ENCODE measurements around the gene BMP7. TPM values are rescaled to one million over a fixed set of nuclear protein-coding genes. Genes with fewer than 3 reads are reported as not detected.

Gene BMP7
- total RNA-seq, 2 experiments from 2014 or later, result 2.2 to 94.2 TPM

DNA sequence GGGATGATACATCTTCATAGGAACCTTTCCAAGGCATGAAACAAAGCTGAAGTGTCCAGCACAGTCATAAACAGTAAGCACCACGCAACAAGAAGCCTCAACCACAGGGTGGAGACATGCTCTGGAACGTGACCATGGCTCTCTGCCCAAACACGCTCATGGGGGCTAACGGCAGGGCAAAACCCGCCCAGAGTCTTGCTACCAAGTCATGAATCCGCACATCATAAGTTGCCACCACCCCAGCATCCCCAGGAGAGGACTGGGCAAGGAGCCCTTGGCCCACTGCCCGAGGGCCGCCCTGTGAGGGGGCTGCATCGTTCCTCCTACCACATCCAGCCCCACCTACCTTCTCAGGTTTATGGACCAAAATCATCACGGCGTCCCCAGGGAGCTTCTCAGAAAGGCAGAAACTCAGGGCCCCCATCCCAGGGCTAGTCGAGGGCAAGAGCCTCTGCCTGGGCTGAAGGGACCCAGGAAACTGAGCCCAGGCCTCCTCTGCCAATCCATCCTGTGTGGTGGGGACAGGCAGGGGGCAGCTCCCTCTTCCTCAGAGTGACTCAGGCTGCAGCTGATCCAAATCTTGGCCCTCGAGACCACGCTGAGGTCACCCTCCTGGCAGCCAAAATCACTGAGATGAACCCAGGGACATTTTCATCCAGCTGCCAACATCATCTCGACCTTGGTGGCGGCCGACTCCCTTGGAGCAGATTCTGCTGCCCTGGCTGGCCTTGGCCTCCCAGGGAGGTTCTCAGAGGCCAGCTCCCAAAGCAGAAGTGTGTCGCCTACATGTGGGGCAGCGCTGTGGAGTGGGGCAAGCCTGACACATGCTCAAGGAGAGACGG lies 42.6 kb downstream of the BMP7 start:
- Histone ChIP-seq H2AFZ (ENCODE audit: low read length) (no peak overlapping the region), H3K79me2 (ENCODE audit: insufficient read depth, low read depth, low read length) (peaks cover 7% of the 10 kb centered on the region; the same call in 1 of the 2 replicates), H4K20me1 (ENCODE audit: insufficient read depth, low read length) (no peaks in the 10 kb centered on the region; the same call in 1 of the 2 replicates), H3K9me3 (ENCODE audit: low read length) (no peaks in the 10 kb centered on the region), H3K4me2 (ENCODE audit: low read length) (no peak overlapping the region), H3K36me3 (ENCODE audit: insufficient read depth, low read length) (peaks cover 87% of the 10 kb centered on the region), H3K9me2 (ENCODE audit: insufficient read depth, low read length) (no peaks in the 10 kb centered on the region), H3K27ac (ENCODE audit: low read depth, low read length, poor library complexity, severe bottlenecking) (no peak overlapping the region), H3K4me1 (ENCODE audit: insufficient read depth, low read length, poor library complexity, severe bottlenecking) (peaks cover 5% of the 10 kb centered on the region), H3K4me3 (ENCODE audit: low read depth, low read length, poor library complexity, severe bottlenecking) (no peak overlapping the region)
- intact Hi-C loops (cut with micrococcal nuclease; ENCODE audit: unreplicated experiment), result loop anchor here (1.0 kb wide), 1 partner anchor 108 kb away; no protein-coding TSS in a partner anchor
- CTCF ChIA-PET (ENCODE audit: unreplicated experiment), result no interaction called here
- BruUV-seq (replicated peaks), result no TSS peak
- TF ChIP-seq, protein P1, sequence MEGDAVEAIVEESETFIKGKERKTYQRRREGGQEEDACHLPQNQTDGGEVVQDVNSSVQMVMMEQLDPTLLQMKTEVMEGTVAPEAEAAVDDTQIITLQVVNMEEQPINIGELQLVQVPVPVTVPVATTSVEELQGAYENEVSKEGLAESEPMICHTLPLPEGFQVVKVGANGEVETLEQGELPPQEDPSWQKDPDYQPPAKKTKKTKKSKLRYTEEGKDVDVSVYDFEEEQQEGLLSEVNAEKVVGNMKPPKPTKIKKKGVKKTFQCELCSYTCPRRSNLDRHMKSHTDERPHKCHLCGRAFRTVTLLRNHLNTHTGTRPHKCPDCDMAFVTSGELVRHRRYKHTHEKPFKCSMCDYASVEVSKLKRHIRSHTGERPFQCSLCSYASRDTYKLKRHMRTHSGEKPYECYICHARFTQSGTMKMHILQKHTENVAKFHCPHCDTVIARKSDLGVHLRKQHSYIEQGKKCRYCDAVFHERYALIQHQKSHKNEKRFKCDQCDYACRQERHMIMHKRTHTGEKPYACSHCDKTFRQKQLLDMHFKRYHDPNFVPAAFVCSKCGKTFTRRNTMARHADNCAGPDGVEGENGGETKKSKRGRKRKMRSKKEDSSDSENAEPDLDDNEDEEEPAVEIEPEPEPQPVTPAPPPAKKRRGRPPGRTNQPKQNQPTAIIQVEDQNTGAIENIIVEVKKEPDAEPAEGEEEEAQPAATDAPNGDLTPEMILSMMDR (conservative IDR thresholded peaks at IDR 0.05; ENCODE audit: low read length), result peak; percentile 62
- no peak for TF ChIP-seq EZH2phosphoT487 (IDR thresholded peaks at IDR 0.05; ENCODE audit: borderline replicate concordance, low read depth, low read length)
- peak; percentile 41 for DNase-seq (ENCODE audit: low spot score)
- POLR2A ChIA-PET, result interaction anchor here (0.8 to 1.4 kb wide), 2 partner anchors 10 to 108 kb away, joined by 3 to 4 read pairs; no protein-coding TSS in a partner anchor

DNA sequence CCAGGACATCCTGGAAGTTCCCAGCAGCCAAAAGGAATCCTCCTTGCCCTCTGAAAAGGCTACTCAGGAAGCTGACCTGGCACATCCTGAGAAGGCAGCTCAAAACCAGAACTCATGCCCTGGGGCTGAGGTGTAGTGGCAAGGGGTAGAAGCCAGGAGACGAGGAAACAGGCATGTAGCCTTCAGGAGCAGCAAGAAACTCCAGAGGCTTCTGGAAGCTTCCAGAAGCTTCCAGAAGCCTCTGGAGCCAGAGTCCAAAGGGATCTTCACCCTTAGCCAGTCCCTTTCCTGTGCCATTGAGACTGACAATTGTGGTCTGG lies 43.9 kb downstream of the BMP7 start:
- ChIA-PET CTCF (ENCODE audit: unreplicated experiment) (interaction anchor here (0.9 kb wide), 1 partner anchor 46 kb away, joined by 3 read pairs; no protein-coding TSS in a partner anchor), POLR2A (interaction anchor here (0.6 to 1.4 kb wide), 2 partner anchors 20 to 110 kb away, joined by 3 to 4 read pairs; no protein-coding TSS in a partner anchor)
- no peak for DNase-seq (ENCODE audit: low spot score)
- Histone ChIP-seq H3K4me2 (ENCODE audit: low read length) (no peak overlapping the region), H3K79me2 (ENCODE audit: insufficient read depth, low read depth, low read length) (no peaks in the 10 kb centered on the region), H3K9me3 (ENCODE audit: low read length) (no peaks in the 10 kb centered on the region), H2AFZ (ENCODE audit: low read length) (no peak overlapping the region), H3K4me1 (ENCODE audit: insufficient read depth, low read length, poor library complexity, severe bottlenecking) (no peaks in the 10 kb centered on the region), H3K4me3 (ENCODE audit: low read depth, low read length, poor library complexity, severe bottlenecking) (no peak overlapping the region), H3K27ac (ENCODE audit: low read depth, low read length, poor library complexity, severe bottlenecking) (no peak overlapping the region), H3K36me3 (ENCODE audit: insufficient read depth, low read length) (peaks cover 87% of the 10 kb centered on the region), H4K20me1 (ENCODE audit: insufficient read depth, low read length) (no peaks in the 10 kb centered on the region), H3K9me2 (ENCODE audit: insufficient read depth, low read length) (no peaks in the 10 kb centered on the region)
- BruUV-seq (replicated peaks), result no TSS peak
- intact Hi-C loops (cut with micrococcal nuclease; ENCODE audit: unreplicated experiment), result no loop called here
- TF ChIP-seq, protein P1 (conservative IDR thresholded peaks at IDR 0.05; ENCODE audit: low read length), result no peak
- no peak for TF ChIP-seq EZH2phosphoT487 (IDR thresholded peaks at IDR 0.05; ENCODE audit: borderline replicate concordance, low read depth, low read length)

Data from OCI-LY7 (cell line).